Body of pancreas (tissue), 4 donors: ENCODE results near the gene WDR86.

Source experiments
- CTCF ChIP-seq, 7 experiments: fragments of 450-650 bp in 4 of 7; fragments of 200-600 bp in 3 of 7; sonication (generic) in 3 of 7; IDR thresholded peaks; one replicate each; pipeline ENCODE4 v1.5.1; 2016 to 2019; ENCODE audit warnings: antibody characterized with exemption in 7 of 7
- POLR2A ChIP-seq, 3 donors: fragments of 450-650 bp; IDR thresholded peaks; one replicate each; pipeline ENCODE4 v1.6.1; 2016; ENCODE audit warnings: antibody characterized with exemption in 3 of 3, mild to moderate bottlenecking in 2 of 3

- TF ChIP-seq CTCF (IDR thresholded peaks at IDR 0.05) (no peak), POLR2A (IDR thresholded peaks at IDR 0.05) (no peak)
Measured at GRCh38 chr7:151451626-151452571, 42.1 kb upstream of the WDR86 start.
